Keratinocyte (primary cell): ENCODE data around the gene PBX2. TPM values are rescaled to one million over a fixed set of nuclear protein-coding genes. Genes with fewer than 3 reads are reported as not detected.
"Not testable (repeated sequence)": the region's sequence is repeated elsewhere in the genome, so short reads cannot be mapped to it uniquely, and the experiment has no call there.

Source experiments
- DNase-seq: peaks from one replicate; pipeline ENCODE4 v3.0.0-alpha.2; 2011; ENCODE audit warnings: low read depth, missing footprints, low spot score
- FAIRE-seq: peaks from 2 replicates; lab custom pipeline; 2011; peaks lifted over from hg19 to GRCh38; lab: Jason Lieb, UNC
- H2AFZ ChIP-seq: 2 replicates; pipeline ENCODE4 v1.6.0; 2012; ENCODE audit warnings: low read length, control low read depth, inconsistent platforms; ENCODE audit not compliant: control insufficient read depth
- H3K27ac ChIP-seq: 2 replicates; pipeline ENCODE4 v1.5.1; 2011; ENCODE audit warnings: low read length; ENCODE audit not compliant: control insufficient read depth, insufficient read depth
- H3K27me3 ChIP-seq: 3 replicates; pipeline ENCODE4 v1.6.0; 2011; ENCODE audit warnings: low read length; ENCODE audit not compliant: control insufficient read depth, insufficient read depth; ENCODE audit errors: extremely low read depth
- H3K36me3 ChIP-seq, 2 experiments: 2 replicates in 1 of 2; 3 replicates in 1 of 2; pipeline ENCODE4 v1.5.1; 2011; ENCODE audit warnings: low read length in 2 of 2, mild to moderate bottlenecking in 1 of 2; ENCODE audit not compliant: control insufficient read depth in 2 of 2, insufficient read depth in 2 of 2; ENCODE audit errors: extremely low read depth in 1 of 2
- H3K4me1 ChIP-seq: 3 replicates; pipeline ENCODE4 v1.5.1; 2011; ENCODE audit warnings: low read length; ENCODE audit not compliant: control insufficient read depth, insufficient read depth; ENCODE audit errors: extremely low read depth
- H3K4me2 ChIP-seq: 3 replicates; pipeline ENCODE4 v1.6.0; 2011; ENCODE audit warnings: low read depth, low read length; ENCODE audit not compliant: control insufficient read depth, insufficient read depth; ENCODE audit errors: extremely low read depth
- H3K4me3 ChIP-seq, 3 experiments: fragments of 200-600 bp in 1 of 3; sonication (generic) in 1 of 3; 2 replicates in 2 of 3; 3 replicates in 1 of 3; pipeline ENCODE4 v1.5.1; 2011 to 2016; ENCODE audit warnings: low read length in 3 of 3, mild to moderate bottlenecking in 3 of 3, control low read depth in 2 of 3, inconsistent platforms in 1 of 3, low read depth in 1 of 3, mixed read lengths in 1 of 3, mixed run types in 1 of 3, moderate library complexity in 1 of 3; ENCODE audit not compliant: control insufficient read depth in 2 of 3, insufficient read depth in 2 of 3; ENCODE audit errors: extremely low read depth in 1 of 3
- H3K79me2 ChIP-seq: 2 replicates; pipeline ENCODE4 v1.6.0; 2012; ENCODE audit warnings: low read length; ENCODE audit not compliant: control insufficient read depth, insufficient read depth
- H3K9ac ChIP-seq: 3 replicates; pipeline ENCODE4 v1.6.0; 2011; ENCODE audit warnings: low read length; ENCODE audit not compliant: control insufficient read depth, insufficient read depth; ENCODE audit errors: extremely low read depth
- H3K9me1 ChIP-seq: 3 replicates; pipeline ENCODE4 v1.6.0; 2011; ENCODE audit warnings: low read length; ENCODE audit not compliant: control insufficient read depth, insufficient read depth; ENCODE audit errors: extremely low read depth
- H3K9me3 ChIP-seq: 2 replicates; pipeline ENCODE4 v1.5.1; 2012; ENCODE audit warnings: low read depth, low read length; ENCODE audit not compliant: control insufficient read depth
- H4K20me1 ChIP-seq: 3 replicates; pipeline ENCODE4 v1.6.0; 2011; ENCODE audit warnings: low read length; ENCODE audit not compliant: control insufficient read depth, insufficient read depth; ENCODE audit errors: extremely low read depth
- EZH2 ChIP-seq: IDR thresholded peaks from one replicate; pipeline ENCODE4 v1.6.1; 2012; ENCODE audit warnings: inconsistent platforms, mild to moderate bottlenecking, low read length, moderate library complexity
- dilution Hi-C: fragments of 300-500 bp; cut with MboI; formaldehyde crosslinking; loops from one replicate; pipeline ENCODE4 v1.7.0; 2020; ENCODE audit warnings: low sequenced_read_pairs; ENCODE audit not compliant: extremely low pct_ligation_motif_present
- polyA plus RNA-seq, 5 experiments: library from polyadenylated mRNA; depleted of rRNA in 3 of 5; stranded (reverse) in 3 of 5; stranded (forward) in 1 of 5; unstranded in 1 of 5; fragments of >200 nt; gene quantifications; 1 replicate in 1 of 5; 2 replicates in 3 of 5; 3 replicates in 1 of 5; pipeline versions ENCODE4 v1.2.1 to v1.2.3, GENCODE V29; 2011 to 2012; ENCODE audit warnings: missing spikeins in 2 of 5, low read depth in 1 of 5, low replicate concordance in 1 of 5
- TF ChIP-seq, protein P1 (sequence below), 3 experiments: IDR thresholded peaks in 1 of 3; conservative IDR thresholded peaks in 1 of 3; optimal IDR thresholded peaks in 1 of 3; 2 replicates in 2 of 3; 3 replicates in 1 of 3; pipeline versions ENCODE3 to v1.5.1; 2011; ENCODE audit warnings: low read length in 3 of 3, mild to moderate bottlenecking in 3 of 3, moderate library complexity in 2 of 3, control low read depth in 1 of 3, inconsistent platforms in 1 of 3; ENCODE audit not compliant: insufficient read depth in 2 of 3; ENCODE audit errors: extremely low read depth in 1 of 3

PBX2 gene
- polyA plus RNA-seq, 1 donor (not counting 4 experiments of a cell fraction or from before 2014, with no cell fraction given): 43.5 TPM

DNA sequence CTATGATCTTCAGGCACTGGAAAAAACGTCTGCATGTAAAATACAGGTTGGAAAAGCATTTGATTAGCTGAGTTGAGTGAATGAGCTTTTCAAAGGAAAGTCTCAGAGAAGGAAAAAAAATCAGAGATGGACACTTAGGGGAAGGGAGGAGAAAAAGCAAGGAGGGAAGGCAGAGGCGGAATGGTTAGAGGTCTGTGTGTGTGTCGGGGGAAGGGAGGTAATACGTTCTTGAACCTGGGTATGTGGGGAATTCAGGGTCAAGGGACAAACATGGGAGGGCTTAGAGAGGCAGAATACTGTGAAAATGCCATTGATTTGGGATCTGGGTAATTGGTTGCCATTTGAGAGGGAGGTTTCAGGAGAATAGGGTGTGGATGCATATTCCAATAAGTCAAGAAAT is 43.3 kb downstream of the PBX2 start:
- H4K20me1 ChIP-seq: no peaks in the 10 kb centered on the region
- FAIRE-seq (no peak), DNase-seq (no peak)
- no peak overlapping the region for H2AFZ ChIP-seq
- H3K4me3 ChIP-seq: no peak overlapping the region
- no peak overlapping the region for H3K9ac ChIP-seq
- dilution Hi-C loops: no loop called here
- no peaks in the 10 kb centered on the region for H3K36me3 ChIP-seq
- no peak overlapping the region for H3K27ac ChIP-seq
- H3K9me3 ChIP-seq: no peaks in the 10 kb centered on the region
- no peaks in the 10 kb centered on the region for H3K79me2 ChIP-seq
- no peaks in the 10 kb centered on the region for H3K4me1 ChIP-seq
- no peaks in the 10 kb centered on the region for H3K9me1 ChIP-seq
- TF ChIP-seq, protein P1, sequence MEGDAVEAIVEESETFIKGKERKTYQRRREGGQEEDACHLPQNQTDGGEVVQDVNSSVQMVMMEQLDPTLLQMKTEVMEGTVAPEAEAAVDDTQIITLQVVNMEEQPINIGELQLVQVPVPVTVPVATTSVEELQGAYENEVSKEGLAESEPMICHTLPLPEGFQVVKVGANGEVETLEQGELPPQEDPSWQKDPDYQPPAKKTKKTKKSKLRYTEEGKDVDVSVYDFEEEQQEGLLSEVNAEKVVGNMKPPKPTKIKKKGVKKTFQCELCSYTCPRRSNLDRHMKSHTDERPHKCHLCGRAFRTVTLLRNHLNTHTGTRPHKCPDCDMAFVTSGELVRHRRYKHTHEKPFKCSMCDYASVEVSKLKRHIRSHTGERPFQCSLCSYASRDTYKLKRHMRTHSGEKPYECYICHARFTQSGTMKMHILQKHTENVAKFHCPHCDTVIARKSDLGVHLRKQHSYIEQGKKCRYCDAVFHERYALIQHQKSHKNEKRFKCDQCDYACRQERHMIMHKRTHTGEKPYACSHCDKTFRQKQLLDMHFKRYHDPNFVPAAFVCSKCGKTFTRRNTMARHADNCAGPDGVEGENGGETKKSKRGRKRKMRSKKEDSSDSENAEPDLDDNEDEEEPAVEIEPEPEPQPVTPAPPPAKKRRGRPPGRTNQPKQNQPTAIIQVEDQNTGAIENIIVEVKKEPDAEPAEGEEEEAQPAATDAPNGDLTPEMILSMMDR (optimal IDR thresholded peaks at IDR 0.05 in 1 of 3, IDR thresholded peaks at IDR 0.05 in 1 of 3, conservative IDR thresholded peaks at IDR 0.05 in 1 of 3; ENCODE audit: extremely low read depth in 1 of 3, insufficient read depth in 2 of 3, low read length in 3 of 3): no peak
- TF ChIP-seq EZH2: no peak
- peaks cover 4% of the 10 kb centered on the region for H3K27me3 ChIP-seq
- H3K4me2 ChIP-seq: no peak overlapping the region

DNA sequence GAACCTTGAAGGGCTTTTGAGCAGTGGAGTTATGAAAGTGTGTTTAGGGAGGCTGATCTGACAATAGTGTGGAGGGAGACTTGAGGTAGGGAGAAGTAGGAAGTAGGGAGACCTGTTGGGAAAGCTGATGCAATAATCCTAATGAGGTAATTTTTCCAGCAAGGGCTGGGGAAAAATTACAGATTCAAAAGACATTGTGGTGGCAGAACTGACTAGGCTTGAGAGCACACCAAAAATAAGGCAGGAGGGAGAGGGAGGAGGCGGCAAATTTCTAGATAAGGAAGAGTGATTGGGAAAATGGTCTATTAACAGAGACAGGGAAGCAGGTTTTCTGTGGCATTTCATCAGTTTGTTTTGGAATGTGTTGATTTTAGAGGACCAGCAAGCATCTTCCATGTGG is 43.7 kb downstream of the PBX2 start:
- H3K27ac ChIP-seq: no peak overlapping the region
- peaks cover 4% of the 10 kb centered on the region for H3K27me3 ChIP-seq
- TF ChIP-seq, protein P1 (optimal IDR thresholded peaks at IDR 0.05 in 1 of 3, IDR thresholded peaks at IDR 0.05 in 1 of 3, conservative IDR thresholded peaks at IDR 0.05 in 1 of 3; ENCODE audit: extremely low read depth in 1 of 3, insufficient read depth in 2 of 3, low read length in 3 of 3): no peak
- TF ChIP-seq EZH2: no peak
- H3K4me1 ChIP-seq: no peaks in the 10 kb centered on the region
- H3K4me2 ChIP-seq: no peak overlapping the region
- no peaks in the 10 kb centered on the region for H3K9me3 ChIP-seq
- H3K9me1 ChIP-seq: no peaks in the 10 kb centered on the region
- no peak overlapping the region for H3K9ac ChIP-seq
- no peaks in the 10 kb centered on the region for H3K36me3 ChIP-seq
- H2AFZ ChIP-seq: no peak overlapping the region
- no peak overlapping the region for H3K4me3 ChIP-seq
- DNase-seq (no peak), FAIRE-seq (no peak)
- H3K79me2 ChIP-seq: no peaks in the 10 kb centered on the region
- dilution Hi-C loops: no loop called here
- H4K20me1 ChIP-seq: no peaks in the 10 kb centered on the region

DNA sequence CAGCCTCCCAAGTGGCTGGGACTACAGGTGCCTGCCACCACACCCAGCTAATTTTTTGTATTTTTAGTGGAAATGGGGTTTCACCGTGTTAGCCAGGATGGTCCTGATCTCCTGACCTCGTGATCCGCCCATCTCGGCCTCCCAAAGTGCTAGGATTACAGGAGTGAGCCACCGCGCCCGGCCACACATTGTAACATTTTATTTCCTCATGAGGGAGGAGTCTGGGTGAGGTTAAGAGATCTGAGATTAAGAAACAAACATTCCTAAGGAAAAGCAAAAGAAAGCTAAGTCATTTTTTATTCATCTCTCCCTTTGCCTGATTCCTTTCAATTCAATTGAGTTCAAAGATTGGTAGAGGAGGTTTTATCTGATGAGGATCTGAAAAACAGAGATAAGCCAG is 45.8 kb downstream of the PBX2 start:
- H3K9me1 ChIP-seq, H3K27ac ChIP-seq, dilution Hi-C loops, H2AFZ ChIP-seq, H3K36me3 ChIP-seq, H3K79me2 ChIP-seq, H3K9ac ChIP-seq, H4K20me1 ChIP-seq, H3K4me3 ChIP-seq, H3K27me3 ChIP-seq, H3K9me3 ChIP-seq, DNase-seq, FAIRE-seq, H3K4me2 ChIP-seq, H3K4me1 ChIP-seq: not testable (repeated sequence)
